NT2/D1 (cell line): ENCODE results near the gene SSBP2.

Experiments used
- DNase-seq: peaks from one replicate; pipeline ENCODE4 v3.0.0-alpha.2; 2011; ENCODE audit warnings: low read depth, low spot score
- H3K27me3 ChIP-seq: 2 replicates; pipeline ENCODE4 v1.6.0; 2011; ENCODE audit warnings: mild to moderate bottlenecking; ENCODE audit not compliant: insufficient read length, insufficient read depth
- H3K36me3 ChIP-seq: 2 replicates; pipeline ENCODE4 v1.6.1; 2011; ENCODE audit warnings: mild to moderate bottlenecking, low read length, mixed read lengths; ENCODE audit not compliant: insufficient read depth, insufficient read length
- H3K4me1 ChIP-seq: 2 replicates; pipeline ENCODE4 v1.5.1; 2011; ENCODE audit not compliant: insufficient read depth, insufficient read length
- H3K4me3 ChIP-seq: 2 replicates; pipeline ENCODE4 v1.5.1; 2011; ENCODE audit warnings: low read depth; ENCODE audit not compliant: insufficient read length
- H3K9ac ChIP-seq: 2 replicates; pipeline ENCODE4 v1.6.0; 2011; ENCODE audit warnings: low read depth; ENCODE audit not compliant: insufficient read length
- H3K9me3 ChIP-seq: 2 replicates; pipeline ENCODE4 v1.5.1; 2011; ENCODE audit warnings: mild to moderate bottlenecking, low read length; ENCODE audit not compliant: insufficient read depth
- SUZ12 ChIP-seq: IDR thresholded peaks from 2 replicates; pipeline ENCODE4 v1.6.1; 2011; ENCODE audit not compliant: insufficient read length, insufficient read depth; ENCODE audit errors: extremely low read depth
- YY1 ChIP-seq: IDR thresholded peaks from 2 replicates; pipeline ENCODE4 v1.6.1; 2011; ENCODE audit not compliant: insufficient read length, insufficient read depth
- ZNF274 ChIP-seq: IDR thresholded peaks from 2 replicates; pipeline ENCODE4 v1.6.1; 2011; ENCODE audit warnings: mild to moderate bottlenecking, low read depth, low read length

SSBP2 gene

DNA sequence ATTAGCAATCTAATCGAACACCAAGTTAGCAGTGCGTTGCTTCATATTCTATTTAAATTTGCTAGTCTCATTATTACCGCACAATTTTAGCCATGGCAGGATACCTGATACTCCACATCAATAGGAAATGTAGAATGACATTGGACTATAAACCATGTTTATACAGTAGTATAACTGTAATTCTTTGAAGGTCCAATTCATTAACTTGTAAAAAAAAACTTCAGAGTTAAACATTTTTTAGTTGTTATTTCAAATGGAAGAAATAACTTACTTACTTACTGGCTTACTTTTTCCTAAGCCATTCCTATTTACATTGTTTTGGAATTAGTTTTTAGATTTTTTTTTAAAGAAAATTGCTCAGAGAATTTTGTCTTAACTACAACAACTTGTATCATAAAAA is 321.5 kb downstream of the SSBP2 start:
- no peaks in the 10 kb centered on the region; the same call in 1 of the 2 replicates for H3K9me3 ChIP-seq
- no peaks in the 10 kb centered on the region for H3K36me3 ChIP-seq
- H3K4me1 ChIP-seq: no peaks in the 10 kb centered on the region
- no peak for DNase-seq
- H3K9ac ChIP-seq: no peak overlapping the region
- H3K4me3 ChIP-seq: no peak overlapping the region
- TF ChIP-seq SUZ12 (no peak), YY1 (no peak), ZNF274 (no peak)
- no peaks in the 10 kb centered on the region for H3K27me3 ChIP-seq

GRCh38 chr5:81428861-81429260 is 322.0 kb downstream of the SSBP2 start:
- TF ChIP-seq SUZ12 (no peak), ZNF274 (no peak), YY1 (no peak)
- DNase-seq: no peak
- no peak overlapping the region for H3K4me3 ChIP-seq
- no peaks in the 10 kb centered on the region for H3K4me1 ChIP-seq
- H3K9me3 ChIP-seq: no peaks in the 10 kb centered on the region; the same call in 1 of the 2 replicates
- H3K9ac ChIP-seq: no peak overlapping the region
- H3K36me3 ChIP-seq: no peaks in the 10 kb centered on the region
- no peaks in the 10 kb centered on the region for H3K27me3 ChIP-seq

DNA sequence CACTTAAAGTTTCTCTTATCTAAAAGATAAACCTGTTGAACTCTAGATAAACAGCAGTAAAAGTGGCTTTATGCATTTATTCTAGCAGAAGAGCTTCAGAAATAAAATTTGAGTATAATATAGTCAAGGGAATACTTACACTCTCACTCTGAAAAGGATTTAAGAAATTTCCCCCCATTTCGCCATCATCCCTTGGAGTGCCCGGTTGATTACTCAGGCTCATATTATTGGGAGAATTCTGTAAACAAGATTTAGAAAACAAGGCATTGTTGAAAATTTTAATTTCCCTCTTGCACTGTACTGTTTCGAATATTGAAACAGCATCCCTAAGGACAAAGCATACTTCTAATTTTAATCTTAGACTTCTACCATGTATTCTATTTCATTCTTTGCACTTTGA is 322.5 kb downstream of the SSBP2 start:
- TF ChIP-seq YY1 (no peak), SUZ12 (no peak), ZNF274 (no peak)
- Histone ChIP-seq H3K4me3 (no peak overlapping the region), H3K27me3 (no peaks in the 10 kb centered on the region), H3K36me3 (no peaks in the 10 kb centered on the region), H3K9me3 (no peaks in the 10 kb centered on the region; the same call in 1 of the 2 replicates), H3K4me1 (no peaks in the 10 kb centered on the region), H3K9ac (no peak overlapping the region)
- no peak for DNase-seq

GRCh38 chr5:81427566-81427965 is 323.3 kb downstream of the SSBP2 start:
- Histone ChIP-seq H3K4me1 (no peaks in the 10 kb centered on the region), H3K9ac (no peak overlapping the region), H3K36me3 (no peaks in the 10 kb centered on the region), H3K27me3 (no peaks in the 10 kb centered on the region), H3K9me3 (no peaks in the 10 kb centered on the region; the same call in 1 of the 2 replicates), H3K4me3 (no peak overlapping the region)
- TF ChIP-seq YY1 (no peak), ZNF274 (no peak), SUZ12 (no peak)
- no peak for DNase-seq

DNA sequence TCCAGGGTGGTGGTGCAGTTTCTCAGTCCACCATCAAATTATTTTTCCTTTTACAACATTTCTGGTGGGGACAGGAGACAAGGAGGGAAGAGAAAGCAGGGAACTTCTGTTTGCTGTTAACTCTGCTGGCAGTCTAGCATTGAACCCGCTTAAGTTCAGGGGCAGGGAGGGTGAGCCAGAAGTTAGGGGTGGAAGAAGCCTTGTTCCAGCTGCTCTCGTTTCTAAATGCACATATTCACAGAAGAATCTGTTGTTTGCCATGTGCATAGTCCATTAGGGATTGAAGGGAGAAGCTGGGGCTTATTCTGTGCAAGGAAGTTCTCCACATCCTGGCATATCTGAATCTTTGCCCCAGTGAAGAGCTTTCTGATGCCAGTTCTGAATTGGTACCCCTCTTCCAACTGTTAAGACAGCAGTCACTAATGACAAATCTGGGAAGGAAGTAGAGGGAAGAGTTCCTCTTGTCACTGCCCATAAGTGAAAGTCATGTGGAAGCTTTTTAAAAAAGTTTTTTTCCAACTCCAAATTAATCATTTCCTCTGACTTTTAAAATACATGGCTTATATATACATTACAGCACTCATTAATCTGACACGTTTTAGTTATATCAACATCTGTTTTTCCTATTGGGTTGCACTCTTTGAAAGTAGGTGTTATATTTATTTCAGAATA is 324.4 kb downstream of the SSBP2 start:
- no peak overlapping the region for H3K9ac ChIP-seq
- no peak for DNase-seq
- no peak overlapping the region for H3K4me3 ChIP-seq
- no peaks in the 10 kb centered on the region for H3K9me3 ChIP-seq
- no peaks in the 10 kb centered on the region for H3K36me3 ChIP-seq
- no peak for TF ChIP-seq ZNF274
- TF ChIP-seq SUZ12: no peak
- no peak for TF ChIP-seq YY1
- no peaks in the 10 kb centered on the region for H3K4me1 ChIP-seq
- no peaks in the 10 kb centered on the region for H3K27me3 ChIP-seq

DNA sequence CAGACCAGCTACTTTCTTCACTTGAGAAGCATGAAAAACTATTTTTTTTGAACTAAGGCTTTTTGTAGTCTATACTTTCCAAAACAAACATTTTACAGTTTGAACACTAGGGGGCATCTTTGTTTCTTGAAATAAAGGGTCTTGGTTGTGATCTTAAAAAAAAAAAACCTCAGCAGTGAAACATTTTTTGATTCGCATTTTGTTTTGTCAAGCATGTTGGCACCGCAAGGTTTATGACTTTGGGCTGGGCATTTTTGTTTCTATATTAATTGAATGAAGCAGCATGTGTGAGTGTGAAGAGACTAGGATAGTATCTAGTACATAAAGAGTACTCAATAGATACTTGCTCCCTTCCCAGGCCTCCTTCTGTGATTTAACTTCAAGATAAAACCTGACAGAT is 325.3 kb downstream of the SSBP2 start:
- Histone ChIP-seq H3K4me3 (no peak overlapping the region), H3K9me3 (no peaks in the 10 kb centered on the region), H3K9ac (no peak overlapping the region), H3K4me1 (no peaks in the 10 kb centered on the region), H3K36me3 (no peaks in the 10 kb centered on the region), H3K27me3 (no peaks in the 10 kb centered on the region)
- DNase-seq: no peak
- TF ChIP-seq SUZ12: no peak

DNA sequence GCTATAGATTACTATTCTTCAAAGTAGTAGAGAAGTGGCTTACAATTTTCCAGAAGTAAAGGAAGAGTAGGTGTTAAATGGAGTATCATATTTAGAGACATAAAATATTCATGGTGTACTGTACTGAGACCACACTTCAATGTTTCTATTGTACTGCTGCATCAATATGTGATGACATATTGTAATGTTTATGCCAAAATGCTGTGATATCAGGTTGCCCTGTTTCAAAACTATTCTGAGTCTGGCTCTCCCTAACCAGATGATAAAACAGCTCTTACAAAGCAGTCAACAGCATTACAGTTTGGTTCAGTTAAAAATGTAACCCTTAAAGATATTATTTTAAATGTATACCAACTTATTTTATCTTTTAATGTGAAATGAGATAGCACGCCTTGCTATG is 326.2 kb downstream of the SSBP2 start:
- Histone ChIP-seq H3K4me3 (no peak overlapping the region), H3K27me3 (no peaks in the 10 kb centered on the region), H3K4me1 (no peaks in the 10 kb centered on the region), H3K36me3 (no peaks in the 10 kb centered on the region), H3K9me3 (no peaks in the 10 kb centered on the region), H3K9ac (no peak overlapping the region)
- no peak for DNase-seq
- TF ChIP-seq ZNF274: no peak
- TF ChIP-seq SUZ12: no peak
- TF ChIP-seq YY1: no peak
